GM19455 (cell line): Measurements from ENCODE around the gene NR2C2.

Experiments used
- ATAC-seq: cut with Tn5 transposase; IDR thresholded peaks from one replicate; pipeline ENCODE4 v1.9.1; 2021; ENCODE audit not compliant: unreplicated experiment

Gene NR2C2

GRCh38 chr3:15015456-15015855, 68.1 kb downstream of the NR2C2 start:
- no peak for ATAC-seq

GRCh38 chr3:15017191-15017590, 69.8 kb downstream of the NR2C2 start:
- ATAC-seq: no peak

- ATAC-seq: no peak
Observed at GRCh38 chr3:15023249-15023648, 75.9 kb downstream of the NR2C2 start.

GRCh38 chr3:15023719-15024118, 76.3 kb downstream of the NR2C2 start:
- no peak for ATAC-seq

GRCh38 chr3:15029625-15030024, 82.2 kb downstream of the NR2C2 start:
- no peak for ATAC-seq

- ATAC-seq: no peak
Observed at GRCh38 chr3:15032650-15033049, 85.3 kb downstream of the NR2C2 start.

GRCh38 chr3:15033103-15033502, 85.7 kb downstream of the NR2C2 start:
- no peak for ATAC-seq

GRCh38 chr3:15038306-15038705, 90.9 kb downstream of the NR2C2 start:
- no peak for ATAC-seq

GRCh38 chr3:15040844-15041243, 93.5 kb downstream of the NR2C2 start:
- ATAC-seq: no peak

GRCh38 chr3:15041950-15042349, 94.6 kb downstream of the NR2C2 start:
- ATAC-seq: no peak

- ATAC-seq: no peak
Observed at GRCh38 chr3:15042936-15043335, 95.6 kb downstream of the NR2C2 start.

GRCh38 chr3:15043408-15044171, 96.2 kb downstream of the NR2C2 start:
- ATAC-seq: no peak

- no peak for ATAC-seq
Observed at GRCh38 chr3:15044326-15044725, 96.9 kb downstream of the NR2C2 start.

- ATAC-seq: no peak
Observed at GRCh38 chr3:15045667-15046066, 98.3 kb downstream of the NR2C2 start.

- ATAC-seq: no peak
Observed at GRCh38 chr3:15049584-15049983, 102.2 kb downstream of the NR2C2 start.

- peak; percentile 81 for ATAC-seq
Observed at GRCh38 chr3:15050405-15051092, 103.2 kb downstream of the NR2C2 start.

GRCh38 chr3:15051531-15051930, 104.1 kb downstream of the NR2C2 start:
- ATAC-seq: peak; percentile 50

- ATAC-seq: no peak
Observed at GRCh38 chr3:15052335-15053242, 105.2 kb downstream of the NR2C2 start.

- no peak for ATAC-seq
Observed at GRCh38 chr3:15053541-15053940, 106.2 kb downstream of the NR2C2 start.

GRCh38 chr3:15055019-15055557, 107.7 kb downstream of the NR2C2 start:
- ATAC-seq: peak; percentile 39
